ENCODE results near the gene PHF10.

Gene PHF10

GRCh38 chr6:169669889-169670288 lies 54.4 kb downstream of the PHF10 start:
- DNase-seq = no peak

- no peak for DNase-seq
Observed at GRCh38 chr6:169669147-169669546, 55.2 kb downstream of the PHF10 start.

DNA sequence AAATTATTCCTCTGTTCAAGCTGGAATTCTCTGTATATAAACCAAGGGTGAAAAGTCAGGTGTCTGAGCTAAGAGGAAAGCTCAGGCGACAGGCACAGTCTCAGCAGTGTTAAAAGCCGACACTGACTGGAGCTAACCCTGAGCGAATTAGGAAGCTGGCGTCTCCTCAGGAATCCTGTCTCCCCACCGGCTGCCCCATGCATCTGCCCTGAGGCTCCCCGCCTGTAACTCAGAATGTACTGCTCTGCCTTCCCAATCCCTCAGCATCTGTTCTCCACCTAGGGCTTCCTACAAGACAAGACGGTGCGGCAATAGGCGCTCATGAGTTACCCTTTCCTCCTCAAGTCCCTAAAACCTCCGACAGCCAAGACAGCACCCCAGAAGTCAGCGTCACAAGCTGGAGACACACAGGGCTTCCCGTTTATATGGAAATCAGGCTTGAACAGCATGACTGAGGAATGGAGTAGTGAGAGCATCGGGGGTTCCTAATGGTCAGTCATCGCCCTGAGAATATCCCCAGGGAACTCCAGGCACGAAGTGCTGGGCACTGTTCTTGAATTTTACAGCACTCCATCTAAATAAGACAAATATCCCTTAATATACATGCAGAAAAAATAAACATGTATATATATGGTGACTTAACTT lies 56.0 kb downstream of the PHF10 start:
- no peak for DNase-seq

DNA sequence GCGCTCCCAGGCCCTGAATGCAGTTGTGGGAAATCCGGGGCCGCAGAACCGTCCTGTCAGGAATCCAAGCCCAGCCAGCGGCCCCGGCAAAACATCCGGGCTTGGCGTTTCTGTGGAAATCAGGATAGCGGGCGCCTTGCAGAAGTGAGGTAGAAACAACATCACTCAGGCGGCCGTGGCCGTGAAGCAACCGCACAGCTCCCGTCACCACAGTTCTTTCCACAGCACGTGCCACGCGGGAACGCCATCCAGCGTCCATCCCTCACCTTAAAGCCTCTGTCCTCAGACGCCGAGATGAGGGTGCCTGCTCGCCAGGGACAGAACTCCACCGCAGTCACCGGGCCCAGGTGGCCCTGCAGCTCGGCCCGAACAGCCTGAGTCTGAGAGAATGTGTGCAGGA lies 56.6 kb downstream of the PHF10 start:
- no peak for DNase-seq

- no peak for DNase-seq
Observed at GRCh38 chr6:169666441-169666840, 57.9 kb downstream of the PHF10 start.

GRCh38 chr6:169665289-169665688 lies 59.0 kb downstream of the PHF10 start:
- DNase-seq = no peak

- DNase-seq = no peak
Observed at GRCh38 chr6:169664227-169664626, 60.1 kb downstream of the PHF10 start.

DNA sequence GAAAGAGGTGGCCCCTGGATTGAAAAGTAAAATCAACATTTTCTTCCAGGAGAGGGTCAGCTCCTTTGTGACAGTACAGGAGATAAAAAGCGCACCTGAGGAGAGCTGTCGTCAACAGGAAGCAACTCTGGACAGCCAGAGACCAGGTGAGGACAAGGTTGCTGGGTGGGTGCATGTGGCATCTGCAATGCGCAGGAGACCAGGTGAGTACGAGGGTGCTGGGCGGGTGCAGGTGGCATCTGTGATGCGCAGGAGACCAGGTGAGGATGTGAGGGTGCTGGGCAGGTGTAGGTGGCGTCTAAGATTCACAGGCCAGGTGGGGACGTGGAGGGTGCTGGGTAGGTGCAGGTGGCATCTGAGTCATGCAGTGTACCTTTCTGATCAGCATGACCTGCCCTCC lies 60.8 kb downstream of the PHF10 start:
- DNase-seq = no peak

- no peak for DNase-seq
Observed at GRCh38 chr6:169661391-169661756, 62.9 kb downstream of the PHF10 start.

DNA sequence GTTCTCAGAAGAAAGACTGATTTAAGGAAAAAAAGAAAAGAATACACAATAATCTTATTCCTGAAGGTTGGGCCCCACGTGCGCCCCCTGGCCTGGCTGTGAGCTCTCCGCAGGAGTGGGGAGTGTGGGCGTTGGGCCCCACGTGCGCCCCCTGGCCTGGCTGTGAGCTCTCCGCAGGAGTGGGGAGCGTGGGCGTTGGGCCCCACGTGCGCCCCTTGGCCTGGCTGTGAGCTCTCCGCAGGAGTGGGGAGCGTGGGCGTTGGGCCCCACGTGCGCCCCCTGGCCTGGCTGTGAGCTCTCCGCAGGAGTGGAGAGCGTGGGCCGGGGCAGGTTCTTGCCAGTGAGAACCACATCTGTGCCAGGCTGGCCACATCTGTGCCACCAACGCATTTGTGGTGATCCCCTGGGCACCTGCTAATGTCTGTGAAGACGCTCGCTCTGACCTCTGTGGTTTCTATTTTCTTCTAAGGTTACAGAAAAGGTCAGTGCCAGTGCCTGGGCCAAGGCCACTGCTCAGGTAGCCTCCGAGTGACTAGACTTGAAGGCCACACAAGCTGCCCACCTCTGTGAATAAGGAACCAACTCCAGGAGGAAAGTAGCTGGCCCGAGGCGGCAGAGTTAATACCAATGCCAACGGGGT lies 63.4 kb downstream of the PHF10 start:
- no peak for DNase-seq

DNA sequence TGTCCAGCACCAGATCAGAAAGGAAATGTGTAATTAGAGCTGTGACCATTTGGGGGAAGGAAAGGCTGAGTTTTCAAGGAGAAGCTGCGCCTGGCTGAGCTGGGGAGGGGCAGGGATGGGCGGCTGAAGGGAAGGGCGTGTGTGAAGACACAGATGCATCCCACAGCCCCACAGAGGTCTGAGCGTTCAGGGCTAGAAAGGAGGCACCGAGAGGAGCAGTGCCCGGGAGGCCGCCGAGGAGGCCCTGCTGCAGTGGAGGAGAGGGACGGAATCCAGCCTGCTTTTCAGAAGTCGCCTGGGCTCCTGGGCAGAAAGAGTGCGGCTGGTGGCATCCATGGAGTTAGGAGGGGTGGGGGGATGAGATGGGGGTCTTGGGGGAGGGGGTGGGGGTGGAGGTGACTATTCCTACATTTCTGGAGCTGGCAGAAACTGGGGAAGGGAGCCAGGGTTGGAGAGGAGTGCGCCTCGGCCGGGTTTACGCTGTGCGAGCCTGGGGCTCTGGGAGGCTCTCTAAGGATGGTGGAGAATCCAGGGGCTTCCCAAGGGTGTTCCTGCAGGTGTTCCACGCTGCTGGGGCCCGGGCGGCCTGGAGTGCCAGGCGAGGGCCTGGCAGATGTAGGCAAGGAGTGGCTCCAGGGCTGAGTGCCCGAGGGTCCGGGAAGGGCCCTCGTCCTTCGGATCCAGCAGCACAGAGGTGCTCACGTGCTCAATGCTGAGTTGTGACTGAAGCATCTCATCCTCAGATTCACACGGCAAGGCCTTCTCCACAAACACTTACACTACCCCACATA lies 64.3 kb downstream of the PHF10 start:
- DNase-seq = no peak

DNA sequence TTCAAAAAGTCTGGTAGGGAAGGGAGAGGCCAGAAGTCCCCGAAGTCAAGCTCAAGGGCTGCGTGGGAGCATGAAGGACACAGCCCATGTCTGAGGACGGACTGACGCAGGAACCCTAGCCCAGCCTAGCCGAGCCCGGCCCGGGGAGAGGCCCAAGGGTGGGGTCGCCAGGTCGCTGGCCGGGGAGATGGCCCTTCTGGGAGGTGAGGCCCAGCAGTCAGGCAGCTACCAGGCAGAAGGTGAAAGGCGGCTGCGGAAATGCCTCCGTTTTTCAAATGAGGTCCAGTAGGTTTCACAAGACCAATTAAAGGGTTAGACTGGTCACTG lies 67.1 kb downstream of the PHF10 start:
- no peak for DNase-seq

GRCh38 chr6:169656546-169657283 lies 67.6 kb downstream of the PHF10 start:
- DNase-seq = no peak

GRCh38 chr6:169654598-169655391 lies 69.5 kb downstream of the PHF10 start:
- peak; percentile 77 for DNase-seq
